ENCODE data around the gene PHC2.

GRCh38 chr1:33305016-33305415 is 125.9 kb downstream of the PHC2 start:
- TF ChIP-seq POLR2AphosphoS5 (IDR thresholded peaks at IDR 0.05; ENCODE audit: low read depth, low read length) (no peak), EZH2 (IDR thresholded peaks at IDR 0.05) (no peak), RAD21 (IDR thresholded peaks at IDR 0.05; ENCODE audit: low read depth) (no peak), CTCF (IDR thresholded peaks at IDR 0.05 in 2 of 3, conservative IDR thresholded peaks at IDR 0.05 in 1 of 3; ENCODE audit: borderline replicate concordance in 1 of 3, insufficient read depth in 1 of 3, low read depth in 2 of 3, low read length in 2 of 3) (no peak), POLR2A (IDR thresholded peaks at IDR 0.05; ENCODE audit: borderline replicate concordance, extremely low read depth, insufficient read depth, insufficient read length) (no peak), EZH2phosphoT487 (IDR thresholded peaks at IDR 0.05; ENCODE audit: borderline replicate concordance) (no peak), ATF3 (IDR thresholded peaks at IDR 0.05) (no peak), YY1 (IDR thresholded peaks at IDR 0.05; ENCODE audit: extremely low read depth, insufficient replicate concordance, low read depth, low read length) (no peak), ZNF274 (IDR thresholded peaks at IDR 0.05; ENCODE audit: low read depth, low read length) (no peak), ZFX (IDR thresholded peaks at IDR 0.05) (no peak), EGR1 (IDR thresholded peaks at IDR 0.05; ENCODE audit: low read depth) (no peak), CEBPB (IDR thresholded peaks at IDR 0.05; ENCODE audit: low read depth) (no peak), SRF (IDR thresholded peaks at IDR 0.05; ENCODE audit: low read depth) (no peak), CBX3 (IDR thresholded peaks at IDR 0.05; ENCODE audit: low read depth) (no peak)

Measured in HCT116 (cell line).